HepG2 (cell line): ENCODE data around the gene CDC34. TPM values are rescaled to one million over a fixed set of nuclear protein-coding genes. Genes with fewer than 3 reads are reported as not detected.

Experiments used
- EZH2 ChIP-seq: conservative IDR thresholded peaks from 2 replicates; pipeline ENCODE4 v1.6.1; 2012; ENCODE audit warnings: mild to moderate bottlenecking, low read depth, low read length, moderate library complexity
- FOXA3 ChIP-seq: IDR thresholded peaks from 2 replicates; pipeline ENCODE4 v1.6.1; 2016; ENCODE audit warnings: missing genetic modification reagents, missing compliant biosample characterization
- KLF16 ChIP-seq, 2 experiments: sonication (generic) in 1 of 2; formaldehyde crosslinking in 1 of 2; IDR thresholded peaks; 2 replicates each; pipeline versions ENCODE4 v1.6.1 to v1.8.0; 2016 to 2023; ENCODE audit warnings: missing genetic modification reagents in 2 of 2, missing compliant biosample characterization in 1 of 2
- MAFF ChIP-seq: IDR thresholded peaks from 2 replicates; pipeline ENCODE4 v1.6.1; 2011; ENCODE audit warnings: low read depth, low read length, improper control_type of control experiment
- MED1 ChIP-seq: sonication (generic); formaldehyde crosslinking; IDR thresholded peaks from 2 replicates; pipeline ENCODE4 v1.4.0; 2020; ENCODE audit warnings: missing genetic modification reagents
- MTF2 ChIP-seq: sonication (generic); formaldehyde crosslinking; IDR thresholded peaks from 2 replicates; pipeline ENCODE4 v1.5.0; 2020; ENCODE audit warnings: missing genetic modification reagents, borderline replicate concordance
- PHF8 ChIP-seq: sonication (generic); formaldehyde crosslinking; IDR thresholded peaks from 2 replicates; pipeline ENCODE4 v1.5.0; 2020; ENCODE audit warnings: missing genetic modification reagents
- RFXAP ChIP-seq: sonication (generic); formaldehyde crosslinking; IDR thresholded peaks from 2 replicates; pipeline ENCODE4 v1.4.0; 2020; ENCODE audit warnings: missing genetic modification reagents, borderline replicate concordance
- SALL1 ChIP-seq: sonication (generic); formaldehyde crosslinking; IDR thresholded peaks from 2 replicates; pipeline ENCODE4 v1.8.0; 2022; ENCODE audit warnings: mild to moderate bottlenecking, missing genetic modification reagents
- SAP130 ChIP-seq: IDR thresholded peaks from 2 replicates; pipeline ENCODE4 v1.6.1; 2016; ENCODE audit warnings: low read depth
- SPEN ChIP-seq: sonication (generic); formaldehyde crosslinking; IDR thresholded peaks from 2 replicates; pipeline ENCODE4 v1.5.1; 2020; ENCODE audit warnings: low read depth, mild to moderate bottlenecking, missing genetic modification reagents
- ZNF274 ChIP-seq: sonication (generic); formaldehyde crosslinking; IDR thresholded peaks from 2 replicates; pipeline ENCODE4 v1.5.1; 2020; ENCODE audit warnings: mild to moderate bottlenecking, missing genetic modification reagents
- ZNF552 ChIP-seq: sonication (generic); formaldehyde crosslinking; IDR thresholded peaks from 2 replicates; pipeline ENCODE4 v1.9.0; 2022; ENCODE audit warnings: missing genetic modification reagents, mild to moderate bottlenecking, borderline replicate concordance
- polyA plus RNA-seq, 8 experiments: library from polyadenylated mRNA; depleted of rRNA in 3 of 8; stranded (reverse) in 7 of 8; unstranded in 1 of 8; fragments of >200 nt; fragmentation: Illumina TruSeq in 4 of 8; extraction: Trizol in 4 of 8; gene quantifications; 2 replicates each; pipeline versions ENCODE4 v1.2.1 to v1.2.3, GENCODE V29; 2011 to 2016; ENCODE audit warnings: low read depth in 4 of 8, missing spikeins in 1 of 8, mixed read lengths in 1 of 8; ENCODE audit not compliant: insufficient read depth in 1 of 8
- total RNA-seq, 5 experiments: library from RNA; depleted of rRNA; stranded (reverse); fragments of >200 nt; fragmentation: Illumina TruSeq; extraction: Trizol; gene quantifications; 2 replicates each; pipeline ENCODE4 v1.2.3, GENCODE V29; 2016; ENCODE audit warnings: low read depth in 1 of 5
- TF ChIP-seq, protein P1 (sequence below): sonication (generic); formaldehyde crosslinking; IDR thresholded peaks from 2 replicates; pipeline ENCODE4 v1.5.1; 2020; ENCODE audit warnings: mild to moderate bottlenecking, missing genetic modification reagents, borderline replicate concordance
- TF ChIP-seq, protein P2 (sequence below): IDR thresholded peaks from 2 replicates; pipeline ENCODE4 v1.4.0; 2020; ENCODE audit warnings: mild to moderate bottlenecking, missing genetic modification reagents
- TF ChIP-seq, protein P3 (sequence below): sonication (generic); formaldehyde crosslinking; conservative IDR thresholded peaks from 2 replicates; pipeline ENCODE4 v1.4.0; 2020; ENCODE audit warnings: mild to moderate bottlenecking, missing genetic modification reagents, moderate library complexity

CDC34 gene
- total and polyA plus RNA-seq, 2 of the 13 experiments (the other 11 are each of a cell fraction or from before 2014, with no cell fraction given): 138 to 150 TPM

DNA sequence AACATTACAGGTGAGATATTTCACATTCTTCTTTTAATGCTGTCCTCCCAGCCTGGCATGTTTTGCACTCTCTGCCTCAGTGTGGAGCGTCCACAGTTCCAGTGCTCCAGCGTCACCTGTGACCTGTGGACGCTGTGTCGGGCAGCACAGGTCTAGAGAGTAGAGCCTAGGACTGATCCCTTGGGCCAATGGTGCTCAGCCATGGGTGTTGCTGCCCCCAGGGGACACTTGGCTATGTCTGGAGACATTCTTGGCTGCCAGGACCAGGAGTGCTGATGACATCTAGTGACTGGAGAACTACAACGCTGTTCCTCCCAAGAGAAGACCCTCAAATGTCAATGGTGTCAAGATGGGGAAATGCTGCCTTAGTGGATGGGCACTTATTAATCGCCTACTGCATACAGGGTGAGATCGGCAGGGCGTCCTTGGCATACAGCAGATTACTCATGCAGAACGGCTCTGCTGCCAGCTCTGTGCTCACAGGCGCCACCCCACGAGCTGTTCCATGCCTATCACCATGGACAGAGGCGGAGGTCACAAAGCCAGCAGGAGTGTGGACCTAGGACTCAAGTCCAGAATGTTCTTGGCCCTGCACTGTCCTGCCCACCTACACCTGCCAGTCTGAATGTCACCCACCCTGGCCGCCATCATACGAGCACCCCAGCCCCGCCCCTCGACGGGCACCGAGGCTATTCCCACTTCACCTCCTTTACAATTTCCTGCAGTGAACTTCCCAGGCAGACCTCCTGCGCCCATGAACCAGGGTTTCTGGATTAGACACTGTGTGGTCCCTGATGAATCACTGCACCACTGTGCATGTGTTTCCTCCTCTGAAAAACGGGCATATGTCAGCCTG lies 49.1 kb upstream of the CDC34 start (continued):
- TF ChIP-seq PHF8 (CRISPR knock-in tag) (peak; percentile 13; the same call in 1 of the 2 replicates), FOXA3 (CRISPR knock-in tag) (0 out of 2 replicates have a peak, but pooled peaks have one; percentile 7), MED1 (CRISPR knock-in tag) (peak; percentile 17; the same call in 1 of the 2 replicates), EZH2 (no peak), SPEN (CRISPR knock-in tag) (no peak), SAP130 (CRISPR knock-in tag) (0 out of 2 replicates have a peak, but pooled peaks have one; percentile 23), ZNF274 (CRISPR knock-in tag) (0 out of 2 replicates have a peak, but pooled peaks have one; percentile 25), RFXAP (CRISPR knock-in tag) (no peak), ZNF552 (CRISPR knock-in tag) (no peak), KLF16 (CRISPR knock-in tag; IDR thresholded peaks at IDR 0.05) (0 out of 4 replicates have a peak, but pooled peaks of 1 of the 2 experiments have one; percentile 55), MTF2 (CRISPR knock-in tag) (no peak), SALL1 (CRISPR knock-in tag) (peak; percentile 49), MAFF (no peak)
- TF ChIP-seq, protein P1, sequence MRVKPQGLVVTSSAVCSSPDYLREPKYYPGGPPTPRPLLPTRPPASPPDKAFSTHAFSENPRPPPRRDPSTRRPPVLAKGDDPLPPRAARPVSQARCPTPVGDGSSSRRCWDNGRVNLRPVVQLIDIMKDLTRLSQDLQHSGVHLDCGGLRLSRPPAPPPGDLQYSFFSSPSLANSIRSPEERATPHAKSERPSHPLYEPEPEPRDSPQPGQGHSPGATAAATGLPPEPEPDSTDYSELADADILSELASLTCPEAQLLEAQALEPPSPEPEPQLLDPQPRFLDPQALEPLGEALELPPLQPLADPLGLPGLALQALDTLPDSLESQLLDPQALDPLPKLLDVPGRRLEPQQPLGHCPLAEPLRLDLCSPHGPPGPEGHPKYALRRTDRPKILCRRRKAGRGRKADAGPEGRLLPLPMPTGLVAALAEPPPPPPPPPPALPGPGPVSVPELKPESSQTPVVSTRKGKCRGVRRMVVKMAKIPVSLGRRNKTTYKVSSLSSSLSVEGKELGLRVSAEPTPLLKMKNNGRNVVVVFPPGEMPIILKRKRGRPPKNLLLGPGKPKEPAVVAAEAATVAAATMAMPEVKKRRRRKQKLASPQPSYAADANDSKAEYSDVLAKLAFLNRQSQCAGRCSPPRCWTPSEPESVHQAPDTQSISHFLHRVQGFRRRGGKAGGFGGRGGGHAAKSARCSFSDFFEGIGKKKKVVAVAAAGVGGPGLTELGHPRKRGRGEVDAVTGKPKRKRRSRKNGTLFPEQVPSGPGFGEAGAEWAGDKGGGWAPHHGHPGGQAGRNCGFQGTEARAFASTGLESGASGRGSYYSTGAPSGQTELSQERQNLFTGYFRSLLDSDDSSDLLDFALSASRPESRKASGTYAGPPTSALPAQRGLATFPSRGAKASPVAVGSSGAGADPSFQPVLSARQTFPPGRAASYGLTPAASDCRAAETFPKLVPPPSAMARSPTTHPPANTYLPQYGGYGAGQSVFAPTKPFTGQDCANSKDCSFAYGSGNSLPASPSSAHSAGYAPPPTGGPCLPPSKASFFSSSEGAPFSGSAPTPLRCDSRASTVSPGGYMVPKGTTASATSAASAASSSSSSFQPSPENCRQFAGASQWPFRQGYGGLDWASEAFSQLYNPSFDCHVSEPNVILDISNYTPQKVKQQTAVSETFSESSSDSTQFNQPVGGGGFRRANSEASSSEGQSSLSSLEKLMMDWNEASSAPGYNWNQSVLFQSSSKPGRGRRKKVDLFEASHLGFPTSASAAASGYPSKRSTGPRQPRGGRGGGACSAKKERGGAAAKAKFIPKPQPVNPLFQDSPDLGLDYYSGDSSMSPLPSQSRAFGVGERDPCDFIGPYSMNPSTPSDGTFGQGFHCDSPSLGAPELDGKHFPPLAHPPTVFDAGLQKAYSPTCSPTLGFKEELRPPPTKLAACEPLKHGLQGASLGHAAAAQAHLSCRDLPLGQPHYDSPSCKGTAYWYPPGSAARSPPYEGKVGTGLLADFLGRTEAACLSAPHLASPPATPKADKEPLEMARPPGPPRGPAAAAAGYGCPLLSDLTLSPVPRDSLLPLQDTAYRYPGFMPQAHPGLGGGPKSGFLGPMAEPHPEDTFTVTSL (CRISPR knock-in tag): no peak
- TF ChIP-seq, protein P2, sequence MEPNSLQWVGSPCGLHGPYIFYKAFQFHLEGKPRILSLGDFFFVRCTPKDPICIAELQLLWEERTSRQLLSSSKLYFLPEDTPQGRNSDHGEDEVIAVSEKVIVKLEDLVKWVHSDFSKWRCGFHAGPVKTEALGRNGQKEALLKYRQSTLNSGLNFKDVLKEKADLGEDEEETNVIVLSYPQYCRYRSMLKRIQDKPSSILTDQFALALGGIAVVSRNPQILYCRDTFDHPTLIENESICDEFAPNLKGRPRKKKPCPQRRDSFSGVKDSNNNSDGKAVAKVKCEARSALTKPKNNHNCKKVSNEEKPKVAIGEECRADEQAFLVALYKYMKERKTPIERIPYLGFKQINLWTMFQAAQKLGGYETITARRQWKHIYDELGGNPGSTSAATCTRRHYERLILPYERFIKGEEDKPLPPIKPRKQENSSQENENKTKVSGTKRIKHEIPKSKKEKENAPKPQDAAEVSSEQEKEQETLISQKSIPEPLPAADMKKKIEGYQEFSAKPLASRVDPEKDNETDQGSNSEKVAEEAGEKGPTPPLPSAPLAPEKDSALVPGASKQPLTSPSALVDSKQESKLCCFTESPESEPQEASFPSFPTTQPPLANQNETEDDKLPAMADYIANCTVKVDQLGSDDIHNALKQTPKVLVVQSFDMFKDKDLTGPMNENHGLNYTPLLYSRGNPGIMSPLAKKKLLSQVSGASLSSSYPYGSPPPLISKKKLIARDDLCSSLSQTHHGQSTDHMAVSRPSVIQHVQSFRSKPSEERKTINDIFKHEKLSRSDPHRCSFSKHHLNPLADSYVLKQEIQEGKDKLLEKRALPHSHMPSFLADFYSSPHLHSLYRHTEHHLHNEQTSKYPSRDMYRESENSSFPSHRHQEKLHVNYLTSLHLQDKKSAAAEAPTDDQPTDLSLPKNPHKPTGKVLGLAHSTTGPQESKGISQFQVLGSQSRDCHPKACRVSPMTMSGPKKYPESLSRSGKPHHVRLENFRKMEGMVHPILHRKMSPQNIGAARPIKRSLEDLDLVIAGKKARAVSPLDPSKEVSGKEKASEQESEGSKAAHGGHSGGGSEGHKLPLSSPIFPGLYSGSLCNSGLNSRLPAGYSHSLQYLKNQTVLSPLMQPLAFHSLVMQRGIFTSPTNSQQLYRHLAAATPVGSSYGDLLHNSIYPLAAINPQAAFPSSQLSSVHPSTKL (CRISPR knock-in tag): peak; percentile 17; the same call in 1 of the 2 replicates
- TF ChIP-seq, protein P3, sequence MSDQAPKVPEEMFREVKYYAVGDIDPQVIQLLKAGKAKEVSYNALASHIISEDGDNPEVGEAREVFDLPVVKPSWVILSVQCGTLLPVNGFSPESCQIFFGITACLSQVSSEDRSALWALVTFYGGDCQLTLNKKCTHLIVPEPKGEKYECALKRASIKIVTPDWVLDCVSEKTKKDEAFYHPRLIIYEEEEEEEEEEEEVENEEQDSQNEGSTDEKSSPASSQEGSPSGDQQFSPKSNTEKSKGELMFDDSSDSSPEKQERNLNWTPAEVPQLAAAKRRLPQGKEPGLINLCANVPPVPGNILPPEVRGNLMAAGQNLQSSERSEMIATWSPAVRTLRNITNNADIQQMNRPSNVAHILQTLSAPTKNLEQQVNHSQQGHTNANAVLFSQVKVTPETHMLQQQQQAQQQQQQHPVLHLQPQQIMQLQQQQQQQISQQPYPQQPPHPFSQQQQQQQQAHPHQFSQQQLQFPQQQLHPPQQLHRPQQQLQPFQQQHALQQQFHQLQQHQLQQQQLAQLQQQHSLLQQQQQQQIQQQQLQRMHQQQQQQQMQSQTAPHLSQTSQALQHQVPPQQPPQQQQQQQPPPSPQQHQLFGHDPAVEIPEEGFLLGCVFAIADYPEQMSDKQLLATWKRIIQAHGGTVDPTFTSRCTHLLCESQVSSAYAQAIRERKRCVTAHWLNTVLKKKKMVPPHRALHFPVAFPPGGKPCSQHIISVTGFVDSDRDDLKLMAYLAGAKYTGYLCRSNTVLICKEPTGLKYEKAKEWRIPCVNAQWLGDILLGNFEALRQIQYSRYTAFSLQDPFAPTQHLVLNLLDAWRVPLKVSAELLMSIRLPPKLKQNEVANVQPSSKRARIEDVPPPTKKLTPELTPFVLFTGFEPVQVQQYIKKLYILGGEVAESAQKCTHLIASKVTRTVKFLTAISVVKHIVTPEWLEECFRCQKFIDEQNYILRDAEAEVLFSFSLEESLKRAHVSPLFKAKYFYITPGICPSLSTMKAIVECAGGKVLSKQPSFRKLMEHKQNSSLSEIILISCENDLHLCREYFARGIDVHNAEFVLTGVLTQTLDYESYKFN (CRISPR knock-in tag): no peak
